Stimulated activated CD8-positive, alpha-beta memory T cell treated with anti-CD3 and anti-CD28 coated beads, Interleukin-12 subunit alpha, Interleukin-12 subunit beta, amount 100 ng/mL, for 24 hours (primary cell): ENCODE results near the gene VEGFB.

Experiments
- DNase-seq: peaks from one replicate; pipeline ENCODE4 v3.0.0-alpha.2; 2020; ENCODE audit errors: extremely low read depth

Gene VEGFB

GRCh38 chr11:64261556-64262080 is 27.2 kb downstream of the VEGFB start:
- no peak for DNase-seq

DNA sequence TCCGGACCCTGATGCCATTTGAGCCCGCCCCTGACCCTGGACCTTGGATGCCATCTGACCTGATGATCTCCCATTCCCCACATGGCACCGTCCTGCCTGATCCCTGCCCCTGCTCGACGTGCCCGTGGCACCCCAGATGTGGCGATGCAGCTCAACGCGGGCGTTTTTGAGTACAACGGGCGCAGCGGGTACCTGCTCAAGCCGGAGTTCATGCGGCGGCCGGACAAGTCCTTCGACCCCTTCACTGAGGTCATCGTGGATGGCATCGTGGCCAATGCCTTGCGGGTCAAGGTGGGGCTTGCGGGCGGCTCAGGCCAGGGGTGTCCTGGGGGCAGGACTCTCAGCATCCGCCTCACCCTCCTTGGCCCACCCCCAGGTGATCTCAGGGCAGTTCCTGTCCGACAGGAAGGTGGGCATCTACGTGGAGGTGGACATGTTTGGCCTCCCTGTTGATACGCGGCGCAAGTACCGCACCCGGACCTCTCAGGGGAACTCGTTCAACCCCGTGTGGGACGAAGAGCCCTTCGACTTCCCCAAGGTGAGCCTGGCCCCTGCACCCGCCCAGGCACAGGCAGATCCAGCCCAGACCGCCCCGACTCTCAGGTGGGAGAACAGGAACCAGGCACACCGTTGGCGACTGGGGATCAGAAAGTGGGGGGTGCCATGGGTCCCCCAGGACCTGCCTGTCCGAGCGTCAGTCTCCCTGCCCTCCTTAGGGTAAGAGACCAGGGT is 28.1 kb downstream of the VEGFB start:
- DNase-seq: no peak

DNA sequence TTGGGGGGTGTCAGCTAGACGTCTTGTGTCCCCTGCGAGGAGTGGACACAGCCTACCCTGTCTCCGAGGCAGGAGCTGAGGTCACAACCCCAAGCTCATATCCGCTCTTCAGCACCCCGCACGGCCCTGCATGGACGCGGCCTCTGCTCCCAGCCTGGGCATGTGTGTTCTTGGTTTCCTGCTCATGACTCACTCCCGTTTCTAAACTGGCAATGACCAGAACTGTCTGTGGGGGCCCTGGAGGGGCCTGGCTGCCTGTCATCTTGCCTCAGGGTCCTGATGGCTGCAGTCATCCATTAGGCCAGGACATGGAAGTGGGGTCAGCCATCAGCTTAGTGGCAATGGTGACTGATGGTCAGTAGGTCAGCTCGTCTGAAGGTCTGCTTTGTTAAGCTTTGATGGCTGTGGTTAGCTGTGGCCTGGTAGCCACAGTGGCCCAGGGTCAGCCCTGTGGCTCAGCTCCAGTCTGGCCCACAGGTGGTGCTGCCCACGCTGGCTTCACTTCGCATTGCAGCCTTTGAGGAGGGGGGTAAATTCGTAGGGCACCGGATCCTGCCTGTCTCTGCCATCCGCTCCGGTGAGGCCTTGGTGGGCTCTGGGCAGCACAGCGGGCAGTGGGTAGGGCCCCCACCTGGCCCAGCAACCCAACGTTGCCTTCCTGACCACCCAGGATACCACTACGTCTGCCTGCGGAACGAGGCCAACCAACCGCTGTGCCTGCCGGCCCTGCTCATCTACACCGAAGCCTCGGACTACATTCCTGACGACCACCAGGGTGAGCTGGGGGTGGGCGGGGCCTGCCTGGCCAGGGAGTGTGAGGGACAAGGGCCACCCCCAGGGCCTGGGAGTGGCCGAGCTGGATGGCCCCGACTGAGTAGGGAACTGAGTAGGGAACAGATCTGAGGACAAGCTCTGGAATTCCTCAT is 28.9 kb downstream of the VEGFB start:
- no peak for DNase-seq

GRCh38 chr11:64263947-64264317 is 29.5 kb downstream of the VEGFB start:
- no peak for DNase-seq

DNA sequence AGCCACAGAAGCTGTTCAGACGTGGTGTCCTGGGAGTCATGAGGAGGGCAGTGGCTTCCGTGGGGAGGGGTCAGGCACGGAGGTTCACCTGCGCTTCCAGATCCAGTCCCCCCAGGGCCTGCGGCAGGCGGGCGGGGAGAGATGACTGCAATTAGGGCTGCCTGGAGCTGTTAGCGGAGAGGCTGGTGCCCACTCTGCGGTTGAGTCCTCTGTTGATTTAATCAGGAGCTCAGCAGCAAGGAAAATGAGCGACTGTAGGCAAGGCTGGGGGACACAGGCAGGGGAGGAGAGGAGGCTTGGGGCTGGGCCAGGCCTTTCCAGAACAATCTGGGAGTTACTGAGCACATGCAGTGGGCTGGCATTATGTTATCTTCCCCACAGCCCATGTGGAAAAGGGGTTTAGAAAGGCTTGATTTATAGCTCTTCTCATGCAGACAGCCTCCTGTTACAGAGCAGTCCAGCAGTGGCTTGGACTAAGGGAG is 30.0 kb downstream of the VEGFB start:
- DNase-seq: no peak

- no peak for DNase-seq
Observed at GRCh38 chr11:64265176-64266160, 31.1 kb downstream of the VEGFB start.

DNA sequence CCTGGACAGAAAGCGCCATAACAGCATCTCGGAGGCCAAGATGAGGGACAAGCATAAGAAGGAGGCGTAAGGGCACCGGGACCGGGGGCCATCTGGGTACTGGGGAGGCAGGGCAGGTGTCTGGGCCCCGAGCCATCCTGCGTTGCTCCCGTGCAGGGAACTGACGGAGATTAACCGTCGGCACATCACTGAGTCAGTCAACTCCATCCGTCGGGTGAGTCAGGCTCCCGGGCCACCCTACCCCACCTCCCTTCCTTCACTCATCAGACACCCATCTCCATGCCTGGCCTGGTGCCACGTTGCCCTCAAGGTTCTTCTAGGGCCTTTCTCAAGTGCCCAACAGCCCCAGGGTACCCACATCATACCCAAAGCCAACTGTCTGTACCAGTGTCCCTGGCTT is 32.0 kb downstream of the VEGFB start:
- DNase-seq: no peak

GRCh38 chr11:64267207-64267945 is 33.0 kb downstream of the VEGFB start:
- no peak for DNase-seq

DNA sequence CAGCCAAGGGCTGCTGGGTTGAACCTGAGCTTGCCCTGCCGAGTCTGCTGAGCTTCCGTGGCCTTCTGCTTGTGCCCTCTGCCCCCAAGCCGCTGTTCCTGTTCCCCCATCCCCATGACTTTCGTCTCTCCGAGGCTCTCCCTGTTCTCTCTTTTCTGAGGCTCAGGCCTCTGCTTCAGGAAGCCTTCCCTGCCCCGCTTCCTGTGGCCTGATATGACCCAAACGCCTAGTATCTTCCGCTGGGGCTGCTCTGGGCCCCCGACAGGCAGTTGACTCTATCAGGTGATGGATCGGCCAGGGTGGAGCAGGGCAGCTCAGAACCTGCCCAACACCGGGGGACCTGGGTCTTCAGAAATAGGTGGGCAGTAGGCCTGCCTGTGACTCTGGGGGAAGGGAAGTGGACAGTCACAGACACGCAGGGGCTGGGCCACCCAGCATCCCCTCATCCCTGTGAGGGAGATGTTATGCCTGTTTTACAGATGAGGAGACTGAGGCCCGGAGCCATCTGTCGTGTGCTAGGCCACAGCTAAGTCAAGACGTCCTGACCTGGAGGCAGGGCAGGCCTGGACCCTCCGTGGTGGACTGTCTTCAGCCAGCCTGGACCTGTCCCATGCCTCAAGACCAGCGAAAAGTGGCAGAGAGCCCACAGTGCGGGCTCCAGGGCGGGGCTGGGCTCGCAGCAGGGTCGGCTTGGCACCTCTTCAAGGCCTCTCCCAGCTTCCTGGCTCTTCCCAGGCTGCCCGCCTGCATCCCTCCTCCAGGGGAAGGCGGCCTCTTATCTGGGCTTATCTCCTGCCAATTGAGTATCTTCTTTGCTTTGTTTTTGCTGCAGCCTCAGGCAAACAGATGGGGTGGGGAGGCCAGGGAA is 33.9 kb downstream of the VEGFB start:
- no peak for DNase-seq

GRCh38 chr11:64268893-64269539 is 34.6 kb downstream of the VEGFB start:
- no peak for DNase-seq

DNA sequence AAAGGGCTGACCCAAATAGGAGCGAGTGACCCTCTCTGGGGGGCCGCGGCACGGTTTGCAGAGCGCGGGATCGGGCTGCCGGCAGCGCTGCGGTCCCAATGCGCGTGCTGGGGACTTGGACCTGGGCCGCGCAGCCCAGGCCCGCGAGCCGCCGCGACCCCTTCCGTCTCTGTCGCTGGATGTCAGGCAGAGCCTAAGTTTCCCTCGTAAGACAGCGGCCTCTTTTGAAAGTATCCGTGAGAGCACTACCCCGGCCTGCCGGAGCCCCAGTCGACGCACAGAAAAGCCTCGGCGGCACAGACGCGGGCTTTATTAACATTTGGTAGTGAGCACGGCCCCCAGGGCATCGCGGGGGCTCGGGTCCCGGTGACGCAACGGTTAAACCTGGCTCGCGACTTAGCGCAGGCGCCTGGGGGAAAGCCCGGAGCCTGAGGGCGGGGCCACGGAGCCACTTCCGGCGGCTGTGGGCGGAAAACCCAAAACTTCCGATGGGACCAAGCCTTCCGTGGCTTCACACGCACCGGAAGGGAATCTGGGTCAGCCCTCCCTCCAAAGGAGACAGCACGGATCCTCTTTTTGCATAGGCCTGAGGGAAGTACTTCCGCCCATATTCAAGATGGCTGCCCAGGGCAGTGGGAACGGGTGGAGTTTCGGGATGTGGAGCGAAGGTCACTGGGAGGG is 35.3 kb downstream of the VEGFB start:
- peak; percentile 92 for DNase-seq

GRCh38 chr11:64275031-64275800 is 40.8 kb downstream of the VEGFB start:
- no peak for DNase-seq

- no peak for DNase-seq
Observed at GRCh38 chr11:64275841-64276240, 41.5 kb downstream of the VEGFB start.

GRCh38 chr11:64276653-64277431 is 42.5 kb downstream of the VEGFB start:
- no peak for DNase-seq

DNA sequence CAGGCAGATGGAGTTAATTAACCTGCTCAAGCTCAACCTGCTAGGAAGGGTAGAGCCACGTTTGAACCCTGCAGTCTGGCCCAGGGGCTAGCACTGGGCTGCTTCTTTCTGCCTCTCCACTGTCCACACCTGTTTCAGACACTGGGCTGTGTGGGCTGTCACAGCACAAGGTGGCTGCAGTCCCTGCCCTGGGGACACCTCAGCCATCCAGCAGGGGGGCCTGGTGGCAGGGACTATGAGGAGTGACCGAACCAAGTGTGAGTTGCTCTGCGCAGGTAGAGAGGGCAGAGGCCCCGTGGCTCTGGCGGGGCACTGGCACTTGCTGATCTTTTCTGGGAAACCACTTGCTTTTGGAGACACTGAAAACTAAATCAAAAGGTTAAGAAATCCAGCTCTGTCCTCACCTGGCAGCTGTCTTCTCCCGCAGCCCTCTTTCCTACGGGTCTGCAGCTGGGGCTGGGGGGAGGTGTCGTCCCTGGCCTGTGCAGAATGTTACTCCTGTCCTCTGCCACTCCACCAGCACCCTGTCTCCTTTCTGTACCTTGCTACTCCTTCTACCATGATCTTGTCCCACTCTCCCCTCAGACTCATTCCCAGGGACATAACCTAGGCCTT is 44.3 kb downstream of the VEGFB start:
- no peak for DNase-seq

DNA sequence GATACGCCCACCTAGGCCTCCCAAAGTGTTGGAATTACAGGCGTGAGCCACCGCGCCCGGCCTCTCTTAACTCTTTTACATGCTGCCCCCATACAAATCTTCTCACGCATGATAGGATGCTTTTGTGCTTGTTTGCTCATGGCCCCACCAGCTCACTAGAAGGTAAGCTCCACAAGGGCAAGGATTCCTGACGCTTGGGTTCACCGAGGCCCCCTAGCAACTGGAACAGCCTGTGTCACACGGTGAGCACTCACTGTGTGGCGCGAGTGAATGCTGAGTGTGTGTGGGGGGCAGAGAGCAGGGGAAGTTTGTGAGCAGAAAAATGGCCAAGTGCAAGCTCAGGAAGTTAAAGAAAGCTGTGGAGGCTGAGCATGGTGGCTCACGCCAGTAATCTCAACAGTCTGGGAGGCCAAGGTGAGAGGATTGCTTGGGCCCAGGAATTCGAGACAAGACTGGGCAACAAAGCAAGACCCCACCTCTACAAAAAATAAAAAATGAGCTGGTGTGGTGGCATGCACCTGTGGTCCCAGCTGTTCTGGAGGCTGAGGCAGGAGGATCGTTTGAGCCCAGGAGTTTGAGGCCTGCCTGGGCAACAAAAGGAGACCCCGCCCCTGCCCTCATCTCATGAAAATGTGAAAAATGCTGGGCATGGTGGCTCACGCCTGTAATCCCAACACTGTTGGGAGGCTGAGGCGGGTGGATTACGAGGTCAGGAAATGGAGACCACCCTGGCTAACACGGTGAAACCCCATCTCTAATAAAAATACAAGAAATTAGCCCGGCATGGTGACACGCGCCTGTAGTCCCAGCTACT is 47.8 kb downstream of the VEGFB start:
- DNase-seq: no peak
